WI38 (cell line): ENCODE measurements around the gene GOSR2.

Source experiments
- H3K4me3 ChIP-seq: 2 replicates; pipeline ENCODE4 v1.5.1; 2011; ENCODE audit warnings: low read depth, mild to moderate bottlenecking, control low read depth, low read length
- CTCF ChIP-seq: IDR thresholded peaks from 2 replicates; pipeline ENCODE4 v1.5.1; 2012; ENCODE audit warnings: low read depth, mild to moderate bottlenecking, control low read depth, low read length

The GOSR2 gene

GRCh38 chr17:46878055-46878454 lies 44.9 kb upstream of the GOSR2 start:
- no peak overlapping the region for H3K4me3 ChIP-seq
- no peak for TF ChIP-seq CTCF

GRCh38 chr17:46879101-46879500 lies 43.9 kb upstream of the GOSR2 start:
- no peak overlapping the region for H3K4me3 ChIP-seq
- TF ChIP-seq CTCF: no peak

GRCh38 chr17:46881015-46881414 lies 41.9 kb upstream of the GOSR2 start:
- no peak for TF ChIP-seq CTCF
- H3K4me3 ChIP-seq: no peak overlapping the region

GRCh38 chr17:46882666-46883065 lies 40.3 kb upstream of the GOSR2 start:
- H3K4me3 ChIP-seq: no peak overlapping the region
- TF ChIP-seq CTCF: no peak

GRCh38 chr17:46883871-46884520 lies 39.0 kb upstream of the GOSR2 start:
- no peak for TF ChIP-seq CTCF
- H3K4me3 ChIP-seq: no peak overlapping the region

GRCh38 chr17:46884552-46884951 lies 38.4 kb upstream of the GOSR2 start:
- H3K4me3 ChIP-seq: no peak overlapping the region
- TF ChIP-seq CTCF: no peak

GRCh38 chr17:46885415-46886309 lies 37.3 kb upstream of the GOSR2 start:
- no peak overlapping the region for H3K4me3 ChIP-seq
- TF ChIP-seq CTCF: no peak
